GM15510 (cell line): ENCODE data around the gene IFT52.

Experiments
- POLR2A ChIP-seq: IDR thresholded peaks from 3 replicates; pipeline ENCODE4 v1.6.1; 2011; ENCODE audit warnings: borderline replicate concordance; ENCODE audit not compliant: insufficient read length; ENCODE audit errors: extremely low read depth

IFT52 gene

GRCh38 chr20:43690943-43691598, 100.3 kb downstream of the IFT52 start:
- no peak for TF ChIP-seq POLR2A

- TF ChIP-seq POLR2A, result no peak
These were observed 101.3 kb downstream of the IFT52 start for GRCh38 chr20:43691928-43692524.

- no peak for TF ChIP-seq POLR2A
These were observed 104.0 kb downstream of the IFT52 start for GRCh38 chr20:43694763-43695162.

- TF ChIP-seq POLR2A, result no peak
These were observed 104.8 kb downstream of the IFT52 start for GRCh38 chr20:43695571-43695970.
